ENCODE data around the gene STAG3.
A peak's percentile ranks its signal among the peaks of the same experiment; 100 is the strongest.
"Not testable (repeated sequence)": the region's sequence is repeated elsewhere in the genome, so short reads cannot be mapped to it uniquely, and the experiment has no call there.

Gene STAG3, protein sequence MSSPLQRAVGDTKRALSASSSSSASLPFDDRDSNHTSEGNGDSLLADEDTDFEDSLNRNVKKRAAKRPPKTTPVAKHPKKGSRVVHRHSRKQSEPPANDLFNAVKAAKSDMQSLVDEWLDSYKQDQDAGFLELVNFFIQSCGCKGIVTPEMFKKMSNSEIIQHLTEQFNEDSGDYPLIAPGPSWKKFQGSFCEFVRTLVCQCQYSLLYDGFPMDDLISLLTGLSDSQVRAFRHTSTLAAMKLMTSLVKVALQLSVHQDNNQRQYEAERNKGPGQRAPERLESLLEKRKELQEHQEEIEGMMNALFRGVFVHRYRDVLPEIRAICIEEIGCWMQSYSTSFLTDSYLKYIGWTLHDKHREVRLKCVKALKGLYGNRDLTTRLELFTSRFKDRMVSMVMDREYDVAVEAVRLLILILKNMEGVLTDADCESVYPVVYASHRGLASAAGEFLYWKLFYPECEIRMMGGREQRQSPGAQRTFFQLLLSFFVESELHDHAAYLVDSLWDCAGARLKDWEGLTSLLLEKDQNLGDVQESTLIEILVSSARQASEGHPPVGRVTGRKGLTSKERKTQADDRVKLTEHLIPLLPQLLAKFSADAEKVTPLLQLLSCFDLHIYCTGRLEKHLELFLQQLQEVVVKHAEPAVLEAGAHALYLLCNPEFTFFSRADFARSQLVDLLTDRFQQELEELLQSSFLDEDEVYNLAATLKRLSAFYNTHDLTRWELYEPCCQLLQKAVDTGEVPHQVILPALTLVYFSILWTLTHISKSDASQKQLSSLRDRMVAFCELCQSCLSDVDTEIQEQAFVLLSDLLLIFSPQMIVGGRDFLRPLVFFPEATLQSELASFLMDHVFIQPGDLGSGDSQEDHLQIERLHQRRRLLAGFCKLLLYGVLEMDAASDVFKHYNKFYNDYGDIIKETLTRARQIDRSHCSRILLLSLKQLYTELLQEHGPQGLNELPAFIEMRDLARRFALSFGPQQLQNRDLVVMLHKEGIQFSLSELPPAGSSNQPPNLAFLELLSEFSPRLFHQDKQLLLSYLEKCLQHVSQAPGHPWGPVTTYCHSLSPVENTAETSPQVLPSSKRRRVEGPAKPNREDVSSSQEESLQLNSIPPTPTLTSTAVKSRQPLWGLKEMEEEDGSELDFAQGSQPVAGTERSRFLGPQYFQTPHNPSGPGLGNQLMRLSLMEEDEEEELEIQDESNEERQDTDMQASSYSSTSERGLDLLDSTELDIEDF

DNA sequence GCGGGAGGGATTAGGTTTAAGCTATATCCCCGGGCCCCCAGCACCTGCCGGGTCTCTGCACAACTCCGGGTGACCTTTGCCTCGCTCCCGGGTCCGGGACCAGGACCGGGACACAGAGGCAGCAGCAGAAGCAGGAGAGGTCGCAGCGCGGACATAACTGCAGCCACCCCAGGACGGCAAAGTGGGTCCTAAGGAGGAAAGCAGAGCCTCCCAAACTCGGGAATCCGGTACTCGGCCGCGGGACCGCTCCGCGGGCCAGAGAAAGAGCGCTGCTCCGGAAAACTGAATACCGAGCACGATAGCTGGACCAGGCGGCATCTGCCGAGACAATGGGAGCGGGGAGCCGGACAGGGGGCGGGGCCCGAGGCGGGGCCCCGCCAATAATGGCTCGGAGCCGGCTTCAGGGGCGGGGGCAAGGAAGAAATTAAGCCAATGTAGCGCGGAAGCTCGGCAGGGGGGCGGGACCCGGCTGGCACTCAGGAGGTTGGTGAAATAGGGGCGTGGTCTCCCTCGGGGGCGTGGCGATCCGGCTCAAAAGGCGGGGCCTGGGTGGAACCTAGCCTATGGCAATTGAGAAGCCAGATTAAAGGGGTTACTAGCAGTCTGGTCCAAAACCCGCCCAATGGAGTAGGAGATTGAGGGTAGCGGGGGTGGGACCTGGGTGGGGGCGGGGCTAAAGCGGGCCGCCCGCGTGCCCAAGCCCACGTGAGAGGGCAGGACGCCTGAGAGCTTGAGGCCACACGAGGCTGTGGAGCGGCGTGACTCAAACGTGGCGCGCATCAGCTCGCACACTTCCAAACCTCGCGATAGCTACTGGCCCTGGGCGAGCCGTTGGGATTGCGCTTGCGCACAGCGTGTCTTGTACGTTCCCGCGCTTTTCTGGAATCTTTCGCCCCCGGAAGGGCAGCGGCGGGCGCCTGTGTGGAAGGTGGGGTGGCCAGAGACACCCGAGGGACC is at the start of gene STAG3, which contains the start of gene GPC2:
STAG3 (plus strand) TSS at position 874 of the 957 bp plus-strand sequence. CDS start 2,639 bp downstream, outside the sequence.
GPC2 (minus strand) TSS at position 337 of the 957 bp plus-strand sequence; CDS start at position 155, 182 bp downstream.
- DNase-seq = peak; percentile 92 to 100

- no peak for DNase-seq
Observed at GRCh38 chr7:100128637-100128963, 49.1 kb upstream of the STAG3 start.

GRCh38 chr7:100130220-100130607 is 47.5 kb upstream of the STAG3 start:
- DNase-seq = not testable (repeated sequence)

GRCh38 chr7:100130608-100131453 is 46.9 kb upstream of the STAG3 start:
- peak in 1 of 2 donors; percentile 88 for DNase-seq

- no peak for DNase-seq
Observed at GRCh38 chr7:100132126-100132525, 45.6 kb upstream of the STAG3 start.

GRCh38 chr7:100132697-100133151 is 45.0 kb upstream of the STAG3 start:
- DNase-seq = peak; percentile 51 to 73

DNA sequence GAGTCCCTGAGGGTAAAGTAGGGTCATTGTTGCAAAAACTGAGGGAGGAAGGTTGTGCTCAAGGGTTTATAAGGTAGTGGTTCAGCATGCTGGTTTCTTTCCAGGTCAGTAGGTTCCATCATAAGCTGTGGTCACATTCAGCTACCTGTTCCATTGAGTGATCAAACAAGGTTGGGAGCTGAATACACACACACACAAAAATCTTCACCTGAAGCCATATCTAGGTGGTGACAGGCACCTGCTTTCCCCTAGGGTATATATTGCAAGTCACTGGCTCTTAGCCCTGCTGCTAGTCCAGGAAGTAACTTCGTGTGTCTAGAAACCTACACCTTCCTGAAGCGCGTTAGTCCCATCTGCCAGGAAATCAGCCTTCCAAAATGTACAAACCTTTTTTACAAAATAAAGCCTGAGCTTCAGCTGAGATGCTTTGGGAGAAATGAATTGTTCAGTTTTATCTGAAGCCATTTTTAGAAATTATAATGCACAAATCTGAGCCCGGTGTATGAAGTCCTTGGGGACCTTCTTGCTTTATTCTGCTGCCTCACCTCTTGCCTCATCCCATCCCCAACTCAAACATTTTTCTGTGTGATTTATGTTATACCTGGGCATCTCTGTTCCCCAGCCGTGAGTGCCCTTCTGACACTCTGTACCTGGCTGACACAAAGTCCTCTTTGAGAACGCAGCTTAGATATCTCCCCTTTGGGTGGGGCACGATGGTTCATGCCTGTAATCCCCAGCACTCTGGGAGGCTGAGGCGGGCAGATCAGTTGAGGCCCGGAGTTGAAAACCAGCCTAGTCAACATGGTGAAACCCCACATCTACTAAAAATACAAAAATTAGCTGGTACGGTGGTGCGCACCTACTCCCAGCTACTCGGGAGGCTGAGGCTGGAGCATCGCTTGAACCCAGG is 39.6 kb upstream of the STAG3 start:
- DNase-seq = no peak

DNA sequence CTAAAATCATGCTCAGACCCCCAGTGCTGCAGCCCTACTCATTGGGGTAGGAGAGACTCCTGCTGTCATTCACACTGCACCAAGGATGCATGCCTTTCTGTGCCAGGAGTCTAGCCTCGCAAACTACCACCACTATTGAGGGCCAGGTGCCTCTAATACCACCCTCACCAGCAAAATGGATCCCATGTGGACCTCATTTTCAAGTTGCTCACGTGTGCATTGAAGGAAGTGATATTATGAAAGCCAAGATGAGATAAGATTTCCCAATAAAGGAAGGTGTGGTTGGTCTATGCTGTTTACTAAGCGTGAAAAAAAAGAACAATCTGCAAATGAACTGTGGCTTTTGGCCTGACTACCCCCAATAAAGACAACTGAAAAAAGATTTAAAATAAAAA is 36.2 kb upstream of the STAG3 start:
- DNase-seq = no peak

- DNase-seq = no peak
Observed at GRCh38 chr7:100142461-100142860, 35.3 kb upstream of the STAG3 start.

GRCh38 chr7:100146350-100146749 is 31.4 kb upstream of the STAG3 start:
- DNase-seq = not testable (repeated sequence)

DNA sequence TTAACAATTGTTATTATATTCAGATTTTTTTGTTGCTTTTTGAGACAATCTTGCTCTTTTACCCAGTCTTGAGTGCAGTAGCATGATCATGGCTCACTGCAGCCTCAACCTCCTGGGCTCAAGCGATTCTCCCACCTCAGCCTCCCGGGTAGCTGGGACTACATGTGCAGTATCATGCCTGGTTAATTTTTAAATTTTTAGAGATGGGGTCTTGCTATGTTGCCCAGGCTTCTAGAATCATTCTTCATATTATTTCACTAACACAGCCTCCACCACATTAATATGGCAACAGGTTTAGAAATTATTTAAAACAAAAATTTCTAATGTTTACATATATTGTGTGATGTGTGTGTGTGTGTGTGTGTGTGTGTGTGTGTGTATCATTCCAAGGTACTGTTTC is 30.4 kb upstream of the STAG3 start:
- no peak for DNase-seq

- no peak for DNase-seq
Observed at GRCh38 chr7:100148225-100148558, 29.5 kb upstream of the STAG3 start.

DNA sequence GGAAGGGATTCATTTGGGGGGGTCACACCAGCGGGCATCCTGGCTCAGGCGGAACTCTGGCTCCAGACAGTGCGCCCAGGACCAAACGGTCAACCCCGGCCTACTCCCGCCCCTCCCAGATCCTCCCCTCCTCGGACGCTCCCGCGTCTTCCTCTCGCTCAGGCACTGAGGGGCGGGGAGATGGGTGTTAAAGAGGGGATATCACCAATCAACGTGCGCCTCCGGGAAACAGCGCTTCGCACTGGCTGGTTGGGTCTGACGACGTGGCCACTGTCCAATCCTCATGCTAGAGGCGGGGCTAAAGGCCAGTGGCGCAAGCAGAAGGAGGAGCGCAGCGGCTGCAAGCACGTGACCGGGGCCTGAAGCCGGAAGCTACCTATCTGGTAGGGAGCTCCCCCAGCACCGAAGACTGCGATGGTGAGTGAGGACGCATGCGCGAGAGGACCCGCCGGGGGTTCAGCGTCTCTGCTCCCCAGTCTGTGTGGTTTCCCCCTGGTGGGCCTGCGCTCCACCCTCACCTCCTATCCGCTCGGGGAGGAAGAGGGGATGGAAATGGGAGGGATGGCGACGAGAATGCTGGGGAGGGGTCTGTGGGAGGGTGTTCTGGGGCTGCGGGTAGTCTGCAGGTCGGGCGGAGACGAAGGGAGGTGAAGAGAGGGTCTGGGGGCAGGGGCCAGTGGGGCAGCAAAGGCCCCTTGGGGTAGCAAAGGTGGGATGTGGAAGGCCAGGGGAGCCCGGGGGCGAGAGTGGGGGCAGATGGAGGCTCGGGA is 29.0 kb upstream of the STAG3 start, which contains the start of gene LAMTOR4:
LAMTOR4 (plus strand) TSS at position 360 of the 770 bp plus-strand sequence; CDS start at position 415, 55 bp downstream.
- DNase-seq = peak; percentile 97 to 98

DNA sequence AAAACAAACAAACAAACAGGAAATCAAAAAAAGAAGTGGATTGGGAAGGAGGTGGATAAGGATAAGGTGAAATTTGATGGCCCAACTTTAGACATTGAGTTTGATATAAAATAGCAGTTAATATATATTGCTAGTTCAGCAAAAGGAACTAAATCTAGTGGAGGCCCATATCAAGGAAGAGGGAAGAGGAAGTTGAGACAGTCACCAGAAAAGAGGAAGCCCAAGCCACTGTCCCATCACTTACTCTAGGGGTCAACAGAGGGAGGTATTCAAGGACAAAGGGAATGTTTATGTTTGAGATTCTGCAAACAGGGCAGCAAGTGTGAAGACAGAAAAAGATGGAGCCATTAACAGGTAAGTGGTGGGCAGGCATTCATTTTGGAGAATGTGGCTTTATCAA is 25.3 kb upstream of the STAG3 start:
- DNase-seq = peak; percentile 69 to 74

- no peak for DNase-seq
Observed at GRCh38 chr7:100152937-100153666, 24.6 kb upstream of the STAG3 start.

DNA sequence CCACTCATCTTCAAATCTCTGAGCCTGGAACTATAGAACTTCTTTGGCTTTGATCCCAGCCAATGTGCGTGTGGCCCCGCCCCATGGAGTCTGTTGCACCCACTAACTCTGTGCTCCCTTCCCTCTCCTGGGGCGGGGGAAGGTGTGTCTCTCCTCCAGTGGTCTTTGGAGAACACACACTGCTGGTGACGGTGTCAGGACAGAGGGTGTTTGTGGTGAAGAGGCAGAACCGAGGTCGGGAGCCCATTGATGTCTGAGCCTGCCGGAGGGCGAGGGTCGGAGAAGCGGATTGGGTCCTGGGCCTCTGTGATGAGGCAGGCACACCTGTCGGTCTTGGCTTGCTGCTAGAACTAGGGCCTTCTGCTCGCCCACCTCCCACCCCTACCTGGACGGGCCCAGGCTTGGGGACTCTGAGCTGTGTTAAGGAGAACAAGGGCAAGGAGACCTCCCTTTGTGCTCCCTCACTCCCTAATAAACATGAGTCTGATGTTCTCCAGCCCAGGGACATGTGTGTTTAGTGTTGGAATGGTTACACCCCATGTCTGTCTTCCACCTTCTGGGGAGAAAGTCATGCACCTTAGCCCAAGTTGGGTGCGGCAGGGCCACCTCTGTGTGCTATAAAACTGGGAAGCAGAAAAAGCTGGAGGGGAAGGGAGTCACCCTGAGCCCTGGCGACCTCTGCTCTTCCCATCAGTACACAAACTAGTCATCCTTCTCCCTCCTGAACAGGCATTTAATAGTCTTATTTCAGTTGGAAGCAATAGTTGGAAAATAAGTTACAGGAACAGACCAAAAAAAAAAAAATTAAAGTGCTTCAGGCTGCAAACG is 23.8 kb upstream of the STAG3 start:
- DNase-seq = no peak

Measured in inflammatory macrophage treated with lipopolysaccharide for 1 hour (primary cell).